ENCODE measurements around the gene INPP4B. TPM values are rescaled to one million over a fixed set of nuclear protein-coding genes. Genes with fewer than 3 reads are reported as not detected.
"Not testable (repeated sequence)": the region's sequence is repeated elsewhere in the genome, so short reads cannot be mapped to it uniquely, and the experiment has no call there.

Gene INPP4B
- polyA plus RNA-seq, 1 experiment, result 18.1 TPM

GRCh38 chr4:142085513-142086292 lies 760.4 kb downstream of the INPP4B start:
- no peak for TF ChIP-seq CTCF (IDR thresholded peaks at IDR 0.05; ENCODE audit: insufficient read depth, low read depth, low read length)
- no peaks in the 10 kb centered on the region for H3K36me3 ChIP-seq (ENCODE audit: control insufficient read depth, insufficient read depth, low read length)
- H3K27me3 ChIP-seq (ENCODE audit: control insufficient read depth, insufficient read depth, low read length), result no peaks in the 10 kb centered on the region
- CTCF ChIA-PET, result interaction anchor here (1.1 kb wide), 1 partner anchor 21 kb away, joined by 4 read pairs; no protein-coding TSS in a partner anchor
- DNase-seq (ENCODE audit: low read depth), result no peak
- no peak overlapping the region for H3K4me3 ChIP-seq (ENCODE audit: low read depth, low read length)
- POLR2A ChIA-PET, result interaction anchor here (0.6 kb wide), 1 partner anchor 187 kb away, joined by 3 read pairs; no protein-coding TSS in a partner anchor

GRCh38 chr4:142083264-142083663 lies 762.8 kb downstream of the INPP4B start:
- CTCF ChIA-PET, result interaction anchor here (0.9 kb wide), 1 partner anchor 19 kb away, joined by 3 read pairs; no protein-coding TSS in a partner anchor
- POLR2A ChIA-PET, result no interaction called here
- DNase-seq (ENCODE audit: low read depth), result no peak
- Histone ChIP-seq H3K27me3 (ENCODE audit: control insufficient read depth, insufficient read depth, low read length) (no peaks in the 10 kb centered on the region), H3K36me3 (ENCODE audit: control insufficient read depth, insufficient read depth, low read length) (no peaks in the 10 kb centered on the region), H3K4me3 (ENCODE audit: low read depth, low read length) (no peak overlapping the region)
- TF ChIP-seq CTCF (IDR thresholded peaks at IDR 0.05; ENCODE audit: insufficient read depth, low read depth, low read length), result no peak

GRCh38 chr4:142081025-142081424 lies 765.1 kb downstream of the INPP4B start:
- no peak for TF ChIP-seq CTCF (IDR thresholded peaks at IDR 0.05; ENCODE audit: insufficient read depth, low read depth, low read length)
- DNase-seq (ENCODE audit: low read depth), result no peak
- CTCF ChIA-PET, result no interaction called here

GRCh38 chr4:142079959-142080358 lies 766.1 kb downstream of the INPP4B start:
- no peak for TF ChIP-seq CTCF (IDR thresholded peaks at IDR 0.05; ENCODE audit: insufficient read depth, low read depth, low read length)
- Histone ChIP-seq H3K36me3 (ENCODE audit: control insufficient read depth, insufficient read depth, low read length) (no peaks in the 10 kb centered on the region), H3K4me3 (ENCODE audit: low read depth, low read length) (no peak overlapping the region), H3K27me3 (ENCODE audit: control insufficient read depth, insufficient read depth, low read length) (no peaks in the 10 kb centered on the region)
- CTCF ChIA-PET, result interaction anchor here (0.9 to 1.4 kb wide), 2 partner anchors 10 to 11 kb away, joined by 3 to 6 read pairs; no protein-coding TSS in a partner anchor
- DNase-seq (ENCODE audit: low read depth), result no peak
- POLR2A ChIA-PET, result no interaction called here

More at GRCh38 chr4:142081025-142081424, 765.1 kb downstream of the INPP4B start:
- H3K36me3 ChIP-seq (ENCODE audit: control insufficient read depth, insufficient read depth, low read length), result no peaks in the 10 kb centered on the region
- H3K27me3 ChIP-seq (ENCODE audit: control insufficient read depth, insufficient read depth, low read length), result no peaks in the 10 kb centered on the region
- no peak overlapping the region for H3K4me3 ChIP-seq (ENCODE audit: low read depth, low read length)
- POLR2A ChIA-PET, result no interaction called here

GRCh38 chr4:142077048-142077447 lies 769.1 kb downstream of the INPP4B start:
- Histone ChIP-seq H3K36me3 (ENCODE audit: control insufficient read depth, insufficient read depth, low read length) (no peaks in the 10 kb centered on the region), H3K27me3 (ENCODE audit: control insufficient read depth, insufficient read depth, low read length) (no peaks in the 10 kb centered on the region), H3K4me3 (ENCODE audit: low read depth, low read length) (no peak overlapping the region)
- ChIA-PET CTCF (no interaction called here), POLR2A (no interaction called here)
- no peak for DNase-seq (ENCODE audit: low read depth)
- no peak for TF ChIP-seq CTCF (IDR thresholded peaks at IDR 0.05; ENCODE audit: insufficient read depth, low read depth, low read length)

GRCh38 chr4:142068304-142068703 lies 777.8 kb downstream of the INPP4B start:
- H3K36me3 ChIP-seq (ENCODE audit: control insufficient read depth, insufficient read depth, low read length); POLR2A ChIA-PET; H3K4me3 ChIP-seq (ENCODE audit: low read depth, low read length); CTCF ChIA-PET; H3K27me3 ChIP-seq (ENCODE audit: control insufficient read depth, insufficient read depth, low read length); DNase-seq (ENCODE audit: low read depth): not testable (repeated sequence)

- H3K4me3 ChIP-seq (ENCODE audit: low read depth, low read length); DNase-seq (ENCODE audit: low read depth); POLR2A ChIA-PET; CTCF ChIA-PET; H3K36me3 ChIP-seq (ENCODE audit: control insufficient read depth, insufficient read depth, low read length); H3K27me3 ChIP-seq (ENCODE audit: control insufficient read depth, insufficient read depth, low read length): not testable (repeated sequence)
Measured at GRCh38 chr4:142066562-142066961, 779.5 kb downstream of the INPP4B start.
